PC-3 (cell line): ENCODE measurements around the gene NCAPG2.

Source experiments
- CTCF ChIP-seq: fragments of 300-600 bp; sonication (generic); conservative IDR thresholded peaks from 2 replicates; pipeline ENCODE4 v1.5.1; 2017; ENCODE audit warnings: antibody characterized with exemption, low read depth, mild to moderate bottlenecking, low read length
- EZH2 ChIP-seq: fragments of 300-600 bp; sonication (generic); IDR thresholded peaks from one replicate; pipeline ENCODE4 v1.6.1; 2017; ENCODE audit warnings: antibody characterized with exemption, mild to moderate bottlenecking, low read length; ENCODE audit not compliant: unreplicated experiment
- EZH2phosphoT487 ChIP-seq: fragments of 300-600 bp; sonication (generic); IDR thresholded peaks from 2 replicates; pipeline ENCODE4 v1.6.1; 2018; ENCODE audit warnings: mild to moderate bottlenecking, antibody characterized with exemption, low read length, borderline replicate concordance

- TF ChIP-seq CTCF (no peak), EZH2 (no peak), EZH2phosphoT487 (no peak)
Measured at GRCh38 chr7:158740657-158741293, 36.2 kb upstream of the NCAPG2 start.
